H1 (cell line): ENCODE results near the gene SAMD14. TPM values are rescaled to one million over a fixed set of nuclear protein-coding genes. Genes with fewer than 3 reads are reported as not detected.

Experiments used
- BACH1 ChIP-seq: IDR thresholded peaks from 2 replicates; pipeline ENCODE4 v1.6.1; 2012; ENCODE audit warnings: low read length, improper control_type of control experiment
- CREB1 ChIP-seq: IDR thresholded peaks from 2 replicates; pipeline ENCODE4 v1.6.1; 2012; ENCODE audit warnings: inconsistent platforms
- EP300 ChIP-seq, 2 experiments: IDR thresholded peaks; 1 replicate in 1 of 2; 2 replicates in 1 of 2; pipeline ENCODE4 v1.6.1; 2011 to 2012; ENCODE audit warnings: low read depth in 2 of 2, low read length in 2 of 2, mild to moderate bottlenecking in 2 of 2, borderline replicate concordance in 1 of 2, inconsistent platforms in 1 of 2, moderate library complexity in 1 of 2
- FOSL1 ChIP-seq: IDR thresholded peaks from 2 replicates; pipeline ENCODE4 v1.6.1; 2011; ENCODE audit warnings: mild to moderate bottlenecking, low read depth, low read length, moderate library complexity; ENCODE audit not compliant: insufficient read depth
- JUND ChIP-seq: IDR thresholded peaks from 2 replicates; pipeline ENCODE4 v1.6.1; 2011; ENCODE audit warnings: mild to moderate bottlenecking, improper control_type of control experiment, low read length
- KDM1A ChIP-seq: fragments of 200-600, 300-600 bp; sonication (generic); IDR thresholded peaks from 2 replicates; pipeline ENCODE4 v1.7.1; 2016; ENCODE audit warnings: mild to moderate bottlenecking, low read length, borderline replicate concordance
- MAFK ChIP-seq: IDR thresholded peaks from 2 replicates; pipeline ENCODE4 v1.6.1; 2012; ENCODE audit warnings: low read depth, mild to moderate bottlenecking, improper control_type of control experiment, low read length
- RBBP5 ChIP-seq: IDR thresholded peaks from 2 replicates; pipeline ENCODE4 v1.7.1; 2012; ENCODE audit warnings: low read depth, mild to moderate bottlenecking, inconsistent platforms, low read length, moderate library complexity, borderline replicate concordance
- RFX5 ChIP-seq: IDR thresholded peaks from 2 replicates; pipeline ENCODE4 v1.6.1; 2011; ENCODE audit warnings: low read depth, low read length, improper control_type of control experiment, borderline replicate concordance
- RNF2 ChIP-seq: fragments of 200-900, 300-1000 bp; sonication (generic); IDR thresholded peaks from 2 replicates; pipeline ENCODE4 v1.7.1; 2016; ENCODE audit warnings: borderline replicate concordance, low read depth, mild to moderate bottlenecking, antibody characterized with exemption, low read length; ENCODE audit not compliant: poor library complexity, severe bottlenecking; ENCODE audit errors: missing control alignments
- SIX5 ChIP-seq: IDR thresholded peaks from 2 replicates; pipeline ENCODE4 v1.6.1; 2011; ENCODE audit warnings: mild to moderate bottlenecking, low read depth, low read length
- SP1 ChIP-seq: IDR thresholded peaks from 2 replicates; pipeline ENCODE4 v1.6.1; 2011; ENCODE audit warnings: low read depth, low read length
- SP4 ChIP-seq: IDR thresholded peaks from 2 replicates; pipeline ENCODE4 v1.6.1; 2012; ENCODE audit warnings: low read length, inconsistent platforms
- SRF ChIP-seq: IDR thresholded peaks from 2 replicates; pipeline ENCODE4 v1.6.1; 2011; ENCODE audit warnings: mild to moderate bottlenecking, low read depth, low read length, moderate library complexity
- TCF12 ChIP-seq: IDR thresholded peaks from 2 replicates; pipeline ENCODE4 v1.6.1; 2011; ENCODE audit warnings: low read depth, mild to moderate bottlenecking, low read length
- TEAD4 ChIP-seq: IDR thresholded peaks from 2 replicates; pipeline ENCODE4 v1.6.1; 2012; ENCODE audit warnings: low read depth, low read length, inconsistent platforms, mixed read lengths
- polyA plus RNA-seq, 7 experiments: library from polyadenylated mRNA; depleted of rRNA in 3 of 7; stranded (reverse) in 5 of 7; unstranded in 2 of 7; fragments of >200 nt in 5 of 7; fragments of 200-250 nt in 2 of 7; gene quantifications; 1 replicate in 5 of 7; 2 replicates in 1 of 7; 4 replicates in 1 of 7; pipeline versions ENCODE4 v1.2.1 to v1.2.3, GENCODE V29; 2011 to 2013; ENCODE audit warnings: missing spikeins in 2 of 7, mixed read lengths in 2 of 7
- total RNA-seq: library from RNA; stranded (reverse); fragmentation: NEBNext Ultra II Directional; extraction: Animal tissue kit (Norgen Biotek cat#: 25700); gene quantifications from 2 replicates; pipeline ENCODE4 v1.2.1, GENCODE V29; 2021
- TF ChIP-seq, protein P1 (sequence below): IDR thresholded peaks from 2 replicates; pipeline ENCODE4 v1.6.1; 2012; ENCODE audit warnings: inconsistent platforms
- TF ChIP-seq, protein P2 (sequence below): IDR thresholded peaks from 2 replicates; pipeline ENCODE4 v1.6.1; 2012; ENCODE audit warnings: inconsistent platforms
- TF ChIP-seq, protein P3 (sequence below): IDR thresholded peaks from 2 replicates; pipeline ENCODE4 v1.6.1; 2012; ENCODE audit warnings: low read length, inconsistent platforms
- TF ChIP-seq, protein P4 (sequence below): IDR thresholded peaks from 2 replicates; pipeline ENCODE4 v1.6.1; 2011; ENCODE audit warnings: low read depth, mild to moderate bottlenecking, low read length; ENCODE audit not compliant: insufficient read depth

Gene SAMD14
- total and polyA plus RNA-seq, 2 of the 8 experiments (the other 6 are each of a cell fraction or from before 2014, with no cell fraction given): 5.7 to 5.8 TPM

DNA sequence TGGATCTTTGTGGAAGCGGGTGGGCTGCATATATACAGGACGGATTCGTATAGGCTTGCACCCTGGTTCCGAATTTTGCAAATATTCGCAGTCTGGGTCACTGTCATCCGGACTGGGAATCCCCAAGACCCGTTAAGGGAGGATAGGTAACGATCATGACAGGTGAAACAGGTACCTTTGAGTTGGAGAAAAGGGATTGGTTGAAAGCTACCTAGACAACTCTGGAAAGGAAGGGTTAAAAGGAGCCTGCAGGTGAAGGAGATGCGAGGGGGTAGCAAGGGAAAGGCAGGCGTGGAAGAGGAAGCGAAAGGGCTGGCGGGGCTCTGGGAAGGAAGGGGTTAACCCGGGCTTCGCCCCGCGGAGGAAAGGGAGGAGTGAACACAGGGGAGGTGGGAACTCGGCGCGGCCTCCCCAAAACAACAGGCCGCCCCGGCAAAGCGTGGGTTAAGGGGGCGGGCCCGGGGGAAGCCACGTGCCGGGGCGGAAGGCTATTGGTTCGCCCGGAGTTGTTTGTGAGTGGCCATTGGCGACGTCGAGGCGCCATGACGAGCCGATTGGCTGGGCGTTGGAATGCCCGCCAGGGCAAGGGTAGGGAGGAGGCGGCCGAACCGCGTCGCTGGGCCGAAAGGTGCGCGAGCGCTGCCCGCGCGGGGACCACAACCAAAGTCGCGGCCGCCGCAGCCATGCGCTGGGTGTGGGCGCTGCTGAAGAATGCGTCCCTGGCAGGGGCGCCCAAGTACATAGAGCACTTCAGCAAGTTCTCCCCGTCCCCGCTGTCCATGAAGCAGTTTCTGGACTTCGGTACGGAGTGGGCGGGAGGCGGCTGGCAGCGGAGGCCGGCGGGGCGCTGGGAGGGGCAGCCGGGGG is 35.0 kb downstream of the SAMD14 start, which contains the start of gene PDK2 (continued):
- TF ChIP-seq RNF2 (no peak), MAFK (no peak), SP1 (peak; percentile 98), CREB1 (peak; percentile 64; the same call in 1 of the 2 replicates), JUND (no peak), RFX5 (no peak), EP300 (IDR thresholded peaks at IDR 0.05; ENCODE audit: borderline replicate concordance in 1 of 2, low read depth in 2 of 2, low read length in 2 of 2) (no peak), TCF12 (no peak), TEAD4 (peak; percentile 83; the same call in 1 of the 2 replicates), BACH1 (0 out of 2 replicates have a peak, but pooled peaks have one; percentile 2), SIX5 (no peak), KDM1A (no peak), RBBP5 (no peak), SP4 (no peak; the same call in 1 of the 2 replicates), SRF (no peak), FOSL1 (no peak)
- TF ChIP-seq, protein P1, sequence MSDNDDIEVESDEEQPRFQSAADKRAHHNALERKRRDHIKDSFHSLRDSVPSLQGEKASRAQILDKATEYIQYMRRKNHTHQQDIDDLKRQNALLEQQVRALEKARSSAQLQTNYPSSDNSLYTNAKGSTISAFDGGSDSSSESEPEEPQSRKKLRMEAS: peak; percentile 94
- TF ChIP-seq, protein P2, sequence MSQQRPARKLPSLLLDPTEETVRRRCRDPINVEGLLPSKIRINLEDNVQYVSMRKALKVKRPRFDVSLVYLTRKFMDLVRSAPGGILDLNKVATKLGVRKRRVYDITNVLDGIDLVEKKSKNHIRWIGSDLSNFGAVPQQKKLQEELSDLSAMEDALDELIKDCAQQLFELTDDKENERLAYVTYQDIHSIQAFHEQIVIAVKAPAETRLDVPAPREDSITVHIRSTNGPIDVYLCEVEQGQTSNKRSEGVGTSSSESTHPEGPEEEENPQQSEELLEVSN: peak; percentile 85
- TF ChIP-seq, protein P3, sequence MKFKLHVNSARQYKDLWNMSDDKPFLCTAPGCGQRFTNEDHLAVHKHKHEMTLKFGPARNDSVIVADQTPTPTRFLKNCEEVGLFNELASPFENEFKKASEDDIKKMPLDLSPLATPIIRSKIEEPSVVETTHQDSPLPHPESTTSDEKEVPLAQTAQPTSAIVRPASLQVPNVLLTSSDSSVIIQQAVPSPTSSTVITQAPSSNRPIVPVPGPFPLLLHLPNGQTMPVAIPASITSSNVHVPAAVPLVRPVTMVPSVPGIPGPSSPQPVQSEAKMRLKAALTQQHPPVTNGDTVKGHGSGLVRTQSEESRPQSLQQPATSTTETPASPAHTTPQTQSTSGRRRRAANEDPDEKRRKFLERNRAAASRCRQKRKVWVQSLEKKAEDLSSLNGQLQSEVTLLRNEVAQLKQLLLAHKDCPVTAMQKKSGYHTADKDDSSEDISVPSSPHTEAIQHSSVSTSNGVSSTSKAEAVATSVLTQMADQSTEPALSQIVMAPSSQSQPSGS: no peak
- TF ChIP-seq, protein P4, sequence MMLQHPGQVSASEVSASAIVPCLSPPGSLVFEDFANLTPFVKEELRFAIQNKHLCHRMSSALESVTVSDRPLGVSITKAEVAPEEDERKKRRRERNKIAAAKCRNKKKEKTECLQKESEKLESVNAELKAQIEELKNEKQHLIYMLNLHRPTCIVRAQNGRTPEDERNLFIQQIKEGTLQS: 0 out of 2 replicates have a peak, but pooled peaks have one; percentile 57
